Gastroesophageal sphincter (tissue), 4 donors: Measurements from ENCODE around the gene SLC35A5. TPM values are rescaled to one million over a fixed set of nuclear protein-coding genes. Genes with fewer than 3 reads are reported as not detected.

Source experiments
- ATAC-seq: fragments of 150-250 bp; one replicate; pipeline ENCODE4 v1.9.1; 2016; ENCODE audit warnings: mild to moderate bottlenecking, moderate library complexity
- H3K27ac ChIP-seq, 4 donors: fragments of 200-600 bp; sonication (generic) in 3 of 4; 1 replicate in 3 of 4; 2 replicates in 1 of 4; pipeline ENCODE4 v1.5.1; 2016 to 2019
- H3K27me3 ChIP-seq: fragments of 200-600 bp; sonication (generic); one replicate; pipeline ENCODE4 v1.5.1; 2019
- H3K36me3 ChIP-seq, 2 donors: fragments of 200-600 bp; sonication (generic); one replicate each; pipeline ENCODE4 v1.5.1; 2019; ENCODE audit warnings: control low read depth in 1 of 2
- H3K4me1 ChIP-seq, 3 donors: fragments of 200-600 bp; sonication (generic); 1 replicate in 2 of 3; 2 replicates in 1 of 3; pipeline ENCODE4 v1.5.1; 2016 to 2019; ENCODE audit warnings: control low read depth in 2 of 3
- H3K4me3 ChIP-seq, 2 donors: fragments of 200-600 bp; sonication (generic); one replicate each; pipeline ENCODE4 v1.5.1; 2019; ENCODE audit warnings: mild to moderate bottlenecking in 1 of 2, moderate library complexity in 1 of 2
- H3K9me3 ChIP-seq, 3 donors: fragments of 200-600 bp; sonication (generic); one replicate each; pipeline ENCODE4 v1.5.1; 2017 to 2019; ENCODE audit warnings: control low read depth in 2 of 3
- EP300 ChIP-seq: sonication (generic); formaldehyde crosslinking; IDR thresholded peaks from one replicate; pipeline ENCODE4 v1.6.1; 2017; ENCODE audit warnings: antibody characterized with exemption, mild to moderate bottlenecking
- POLR2A ChIP-seq, 2 donors: fragments of 450-650 bp; IDR thresholded peaks; one replicate each; pipeline ENCODE4 v1.6.1; 2017; ENCODE audit warnings: antibody characterized with exemption in 2 of 2, mild to moderate bottlenecking in 2 of 2, moderate library complexity in 1 of 2
- POLR2AphosphoS5 ChIP-seq: sonication (generic); formaldehyde crosslinking; IDR thresholded peaks from one replicate; pipeline ENCODE4 v1.6.1; 2017; ENCODE audit warnings: antibody characterized with exemption
- WGBS, 2 donors: methylation state at CpG; one replicate each; pipeline ENCODE4 v1.1.5; 2018; ENCODE audit warnings: low coverage in 1 of 2; 5-methylcytosine and 5-hydroxymethylcytosine counted together
- total RNA-seq, 4 donors: library from RNA; depleted of rRNA; stranded (reverse); fragments of >200 nt; gene quantifications; one replicate each; pipeline ENCODE4 v1.1.0, GENCODE V29; 2016
- TF ChIP-seq, protein P1 (sequence below), 4 experiments: fragments of 200-600 bp in 2 of 4; fragments of 450-650 bp in 2 of 4; sonication (generic) in 1 of 4; IDR thresholded peaks; one replicate each; pipeline ENCODE4 v1.5.1; 2017 to 2019; ENCODE audit warnings: antibody characterized with exemption in 4 of 4, mild to moderate bottlenecking in 2 of 4, moderate library complexity in 2 of 4

Gene SLC35A5
- total RNA-seq, 4 donors from 2014 or later, result 20.7 to 29.7 (median 25.4) TPM

DNA sequence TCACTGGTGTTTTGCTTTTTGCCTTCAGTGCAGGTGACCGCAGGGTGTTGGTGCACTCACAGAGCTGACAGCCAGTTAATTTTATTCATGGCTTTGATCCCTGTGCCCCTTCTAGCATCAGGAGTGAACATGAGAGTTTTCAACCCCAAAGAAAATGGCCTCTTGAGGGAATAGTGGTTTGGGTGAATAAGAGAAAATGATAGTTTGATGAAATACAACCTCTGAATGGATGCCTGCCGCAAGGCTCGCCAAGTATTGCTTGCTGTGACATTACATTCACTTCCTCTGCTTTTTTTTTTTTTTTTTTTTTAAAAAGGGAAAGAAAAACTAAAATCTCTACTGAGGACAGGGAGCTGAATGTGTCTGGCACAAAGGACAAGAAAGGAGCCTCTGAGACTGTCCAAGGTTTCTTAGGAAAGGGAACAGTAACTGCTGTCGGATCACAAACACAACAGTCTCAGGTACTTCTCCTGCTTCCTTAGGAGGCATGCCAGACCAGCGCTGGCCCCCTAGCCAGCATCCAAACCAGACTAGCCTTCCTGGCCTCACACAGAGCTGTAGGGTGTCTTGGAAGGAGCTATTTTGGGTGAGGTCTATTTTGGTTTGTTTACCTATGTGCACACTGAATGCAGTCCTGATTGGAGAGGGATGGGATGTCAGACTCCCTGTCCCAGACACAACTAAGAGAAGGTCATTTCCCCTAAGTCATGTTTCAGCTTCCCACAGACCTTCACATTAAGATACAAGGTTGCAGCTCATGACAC, 50.1 kb downstream of the SLC35A5 start:
- Histone ChIP-seq H3K27ac (no peak overlapping the region), H3K4me1 (no peaks in the 10 kb centered on the region), H3K36me3 (peaks cover 0 to 62% of the 10 kb centered on the region in 2 donors), H3K4me3 (no peak overlapping the region), H3K27me3 (no peaks in the 10 kb centered on the region), H3K9me3 (no peaks in the 10 kb centered on the region)
- TF ChIP-seq POLR2A (IDR thresholded peaks at IDR 0.05) (no peak), EP300 (no peak), POLR2AphosphoS5 (no peak)
- TF ChIP-seq, protein P1, sequence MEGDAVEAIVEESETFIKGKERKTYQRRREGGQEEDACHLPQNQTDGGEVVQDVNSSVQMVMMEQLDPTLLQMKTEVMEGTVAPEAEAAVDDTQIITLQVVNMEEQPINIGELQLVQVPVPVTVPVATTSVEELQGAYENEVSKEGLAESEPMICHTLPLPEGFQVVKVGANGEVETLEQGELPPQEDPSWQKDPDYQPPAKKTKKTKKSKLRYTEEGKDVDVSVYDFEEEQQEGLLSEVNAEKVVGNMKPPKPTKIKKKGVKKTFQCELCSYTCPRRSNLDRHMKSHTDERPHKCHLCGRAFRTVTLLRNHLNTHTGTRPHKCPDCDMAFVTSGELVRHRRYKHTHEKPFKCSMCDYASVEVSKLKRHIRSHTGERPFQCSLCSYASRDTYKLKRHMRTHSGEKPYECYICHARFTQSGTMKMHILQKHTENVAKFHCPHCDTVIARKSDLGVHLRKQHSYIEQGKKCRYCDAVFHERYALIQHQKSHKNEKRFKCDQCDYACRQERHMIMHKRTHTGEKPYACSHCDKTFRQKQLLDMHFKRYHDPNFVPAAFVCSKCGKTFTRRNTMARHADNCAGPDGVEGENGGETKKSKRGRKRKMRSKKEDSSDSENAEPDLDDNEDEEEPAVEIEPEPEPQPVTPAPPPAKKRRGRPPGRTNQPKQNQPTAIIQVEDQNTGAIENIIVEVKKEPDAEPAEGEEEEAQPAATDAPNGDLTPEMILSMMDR (IDR thresholded peaks at IDR 0.05), result no peak
- WGBS, 2 donors, result 75 to 100% methylated on average over 2 to 5 of the region's 5 CpGs
- ATAC-seq, result no peak

DNA sequence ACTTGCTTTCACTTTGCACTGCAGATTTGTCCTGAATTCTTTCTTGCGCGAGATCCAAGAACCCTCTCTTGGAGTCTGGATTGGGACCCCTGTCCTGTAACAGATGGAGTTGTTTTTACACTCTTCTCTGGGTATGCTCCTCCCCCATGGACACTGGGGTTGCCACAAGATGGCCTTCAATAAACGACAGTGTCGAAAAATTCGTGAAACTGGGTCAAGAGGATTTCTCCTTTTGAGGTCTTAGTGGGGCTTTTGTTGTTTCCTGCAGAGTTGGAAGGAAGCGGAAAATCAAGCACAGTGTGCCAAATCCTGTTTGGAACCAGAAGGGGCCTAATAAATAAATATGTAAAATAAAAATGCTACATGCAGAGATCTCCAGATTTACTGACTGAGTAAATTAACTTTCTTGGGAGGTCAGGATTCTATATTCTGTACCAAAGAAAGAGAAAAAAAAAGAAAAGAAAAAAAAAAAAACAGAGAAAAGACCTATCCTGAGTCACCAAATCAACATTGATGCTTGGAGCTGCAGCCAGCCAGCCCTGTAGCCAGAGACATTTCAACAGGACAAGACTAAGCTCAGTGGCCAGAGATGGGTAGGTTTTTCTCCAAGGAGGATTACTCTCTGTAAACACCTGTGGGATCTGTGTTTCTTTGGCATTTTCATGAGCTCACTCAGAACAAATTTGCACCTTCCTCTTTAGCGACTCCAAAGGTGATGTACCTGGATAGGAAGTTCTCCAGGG, 54.3 kb downstream of the SLC35A5 start:
- Histone ChIP-seq H3K4me3 (no peak overlapping the region), H3K27me3 (no peaks in the 10 kb centered on the region), H3K4me1 (no peaks in the 10 kb centered on the region), H3K9me3 (no peaks in the 10 kb centered on the region), H3K36me3 (peaks cover 5 to 58% of the 10 kb centered on the region in 2 donors), H3K27ac (peak overlapping the region in 1 of 4 donors; percentile 12)
- 81 to 95% methylated on average over 2 to 7 of the region's 7 CpGs for WGBS, 2 donors
- no peak for ATAC-seq
- TF ChIP-seq POLR2AphosphoS5, result no peak
- no peak for TF ChIP-seq POLR2A (IDR thresholded peaks at IDR 0.05)
- TF ChIP-seq, protein P1 (IDR thresholded peaks at IDR 0.05), result no peak
- no peak for TF ChIP-seq EP300

DNA sequence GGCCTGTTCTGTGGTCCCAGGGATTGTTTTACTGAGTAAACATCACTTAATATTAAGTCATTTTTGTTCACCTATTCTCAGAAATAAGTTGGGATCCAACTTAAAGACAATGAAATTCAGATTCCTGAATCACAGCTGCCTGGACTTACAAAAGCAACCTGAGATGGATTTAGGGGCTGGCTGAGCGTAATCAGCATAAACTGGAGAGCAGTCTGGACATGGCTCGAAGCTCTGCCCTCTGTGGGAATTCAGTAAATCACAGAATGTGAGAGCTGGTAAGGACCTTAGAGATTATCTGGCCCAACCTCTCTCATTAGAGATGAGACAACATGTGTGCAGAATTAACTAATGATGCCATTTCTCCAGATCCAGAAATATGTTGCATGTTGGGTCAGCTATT, 55.4 kb downstream of the SLC35A5 start:
- Histone ChIP-seq H3K27ac (no peak overlapping the region), H3K4me1 (no peaks in the 10 kb centered on the region), H3K4me3 (no peak overlapping the region), H3K27me3 (no peaks in the 10 kb centered on the region), H3K36me3 (peaks cover 5 to 49% of the 10 kb centered on the region in 2 donors), H3K9me3 (no peaks in the 10 kb centered on the region)
- no peak for ATAC-seq
- TF ChIP-seq POLR2A (IDR thresholded peaks at IDR 0.05) (no peak), POLR2AphosphoS5 (no peak), EP300 (no peak)
- TF ChIP-seq, protein P1 (IDR thresholded peaks at IDR 0.05), result no peak
- WGBS, 2 donors, result 100% methylated on average over 2 of the region's 2 CpGs

DNA sequence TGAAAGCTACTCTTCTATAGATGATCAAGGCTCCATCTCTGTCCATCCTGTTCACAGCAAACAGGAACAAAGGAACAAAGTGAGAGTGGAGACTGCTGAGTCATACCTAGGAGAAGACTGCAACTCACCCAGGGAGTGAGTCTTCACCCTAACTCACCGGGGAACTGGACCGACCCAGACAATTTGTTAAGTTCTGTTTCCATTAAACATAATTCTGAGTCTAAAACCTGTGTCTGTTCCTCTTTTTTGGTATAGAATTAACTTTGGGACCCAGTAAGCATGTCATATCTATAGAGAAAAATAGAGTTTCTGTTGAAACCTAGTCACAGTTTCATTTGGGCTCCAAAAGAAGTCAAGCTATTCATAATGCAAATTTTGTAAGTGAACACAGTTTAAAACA, 57.5 kb downstream of the SLC35A5 start:
- Histone ChIP-seq H3K27me3 (no peaks in the 10 kb centered on the region), H3K4me3 (no peak overlapping the region), H3K4me1 (no peaks in the 10 kb centered on the region), H3K36me3 (peaks cover 5 to 47% of the 10 kb centered on the region in 2 donors), H3K9me3 (no peaks in the 10 kb centered on the region), H3K27ac (no peak overlapping the region)
- no peak for ATAC-seq
- TF ChIP-seq POLR2A (IDR thresholded peaks at IDR 0.05) (no peak), EP300 (no peak), POLR2AphosphoS5 (no peak)
- TF ChIP-seq, protein P1 (IDR thresholded peaks at IDR 0.05), result no peak
- 65 to 95% methylated on average over 2 of the region's 2 CpGs for WGBS, 2 donors
